WERI-Rb-1 (cell line): ENCODE data around the gene KCNMA1.

Experiments used
- DNase-seq: peaks from one replicate; pipeline ENCODE4 v3.0.0-alpha.2; 2020
- H3K27ac ChIP-seq: fragments of 250-450 bp; sonication (Bioruptor Pico); 2 replicates; pipeline ENCODE4 v1.5.1; 2020; ENCODE audit warnings: mild to moderate bottlenecking, moderate library complexity
- H3K27me3 ChIP-seq: fragments of 250-450 bp; sonication (Bioruptor Pico); 2 replicates; pipeline ENCODE4 v1.5.1; 2021; ENCODE audit warnings: mild to moderate bottlenecking, low read depth, moderate library complexity; ENCODE audit not compliant: insufficient read depth, severe bottlenecking
- H3K36me3 ChIP-seq: fragments of 250-450 bp; sonication (Bioruptor Pico); 2 replicates; pipeline ENCODE4 v1.5.1; 2020; ENCODE audit warnings: mild to moderate bottlenecking, moderate library complexity
- H3K4me3 ChIP-seq: 2 replicates; pipeline ENCODE4 v1.5.1; 2011; ENCODE audit warnings: low read depth, mild to moderate bottlenecking, control low read depth, low read length
- H3K9me3 ChIP-seq: fragments of 250-450 bp; sonication (Bioruptor Pico); 2 replicates; pipeline ENCODE4 v1.5.1; 2021; ENCODE audit warnings: mild to moderate bottlenecking, moderate library complexity; ENCODE audit not compliant: severe bottlenecking
- CTCF ChIP-seq: IDR thresholded peaks from 2 replicates; pipeline ENCODE4 v1.5.1; 2011; ENCODE audit warnings: low read depth, mild to moderate bottlenecking, control low read depth, inconsistent platforms, low read length

Gene KCNMA1

GRCh38 chr10:76830218-76830617 lies 807.4 kb downstream of the KCNMA1 start:
- Histone ChIP-seq H3K4me3 (no peak overlapping the region), H3K27me3 (no peaks in the 10 kb centered on the region), H3K27ac (no peak overlapping the region), H3K36me3 (no peaks in the 10 kb centered on the region), H3K9me3 (no peaks in the 10 kb centered on the region)
- no peak for DNase-seq
- TF ChIP-seq CTCF: no peak

- H3K27ac ChIP-seq: no peak overlapping the region
- no peaks in the 10 kb centered on the region for H3K9me3 ChIP-seq
- DNase-seq: no peak
- H3K36me3 ChIP-seq: no peaks in the 10 kb centered on the region
- TF ChIP-seq CTCF: no peak
- no peaks in the 10 kb centered on the region for H3K27me3 ChIP-seq
- no peak overlapping the region for H3K4me3 ChIP-seq
Observed at GRCh38 chr10:76829724-76830123, 807.9 kb downstream of the KCNMA1 start.
